Esophagus muscularis mucosa (tissue), 4 donors: ENCODE results near the gene DMRTB1.

ENCODE experiments used
- CTCF ChIP-seq, 3 experiments: fragments of 200-600 bp in 2 of 3; fragments of 450-650 bp in 1 of 3; sonication (generic) in 2 of 3; IDR thresholded peaks; one replicate each; pipeline ENCODE4 v1.5.1; 2017 to 2019; ENCODE audit warnings: antibody characterized with exemption in 3 of 3, mild to moderate bottlenecking in 2 of 3, moderate library complexity in 1 of 3
- EP300 ChIP-seq: sonication (generic); formaldehyde crosslinking; IDR thresholded peaks from one replicate; pipeline ENCODE4 v1.6.1; 2017; ENCODE audit warnings: antibody characterized with exemption
- POLR2A ChIP-seq: fragments of 450-650 bp; IDR thresholded peaks from one replicate; pipeline ENCODE4 v1.6.1; 2017; ENCODE audit warnings: antibody characterized with exemption, moderate library complexity, mild to moderate bottlenecking, low read depth
- POLR2AphosphoS5 ChIP-seq, 2 donors: sonication (generic); formaldehyde crosslinking; IDR thresholded peaks; one replicate each; pipeline ENCODE4 v1.6.1; 2017; ENCODE audit warnings: antibody characterized with exemption in 2 of 2

- TF ChIP-seq POLR2AphosphoS5 (IDR thresholded peaks at IDR 0.05) (no peak), EP300 (no peak), CTCF (IDR thresholded peaks at IDR 0.05) (no peak), POLR2A (no peak)
These were observed 44.4 kb downstream of the DMRTB1 start for GRCh38 chr1:53503433-53504217.
